ENCODE data around the gene PBX1.

PBX1 gene

DNA sequence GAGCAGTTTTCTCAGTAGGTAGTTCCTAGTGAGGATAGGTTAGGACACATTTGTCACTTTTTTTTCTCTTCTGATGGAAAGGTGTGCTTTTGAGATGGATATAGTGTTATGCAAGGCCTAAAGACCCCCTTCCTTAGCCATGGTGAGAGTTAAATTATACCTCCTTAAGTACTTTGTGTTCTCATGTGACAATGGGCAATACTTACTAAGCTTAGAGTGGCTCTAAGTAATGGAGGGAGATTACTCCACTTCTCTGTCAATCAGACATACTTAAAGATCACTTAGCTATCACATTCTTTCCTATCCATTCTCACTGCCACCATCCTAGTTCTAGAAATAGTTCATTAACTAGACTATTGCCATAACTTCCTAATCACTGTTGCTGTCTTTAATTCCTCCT lies 265.6 kb downstream of the PBX1 start:
- no peak for TF ChIP-seq TAF1 (IDR thresholded peaks at IDR 0.05; ENCODE audit: low read depth, low read length)
- TF ChIP-seq POU2F2 (IDR thresholded peaks at IDR 0.05; ENCODE audit: low read depth, low read length) = no peak
- no peak for TF ChIP-seq POLR2A (IDR thresholded peaks at IDR 0.05; ENCODE audit: low read depth, low read length)
- TF ChIP-seq PAX5 (IDR thresholded peaks at IDR 0.05; ENCODE audit: insufficient read depth, low read length, severe bottlenecking) = no peak
- no peak for TF ChIP-seq SPI1 (IDR thresholded peaks at IDR 0.05; ENCODE audit: low read depth, low read length)
- TF ChIP-seq POLR2AphosphoS5 (IDR thresholded peaks at IDR 0.05; ENCODE audit: low read depth, low read length) = no peak
- DNase-seq (ENCODE audit: insufficient read length, low spot score) (no peak), FAIRE-seq (no peak)

DNA sequence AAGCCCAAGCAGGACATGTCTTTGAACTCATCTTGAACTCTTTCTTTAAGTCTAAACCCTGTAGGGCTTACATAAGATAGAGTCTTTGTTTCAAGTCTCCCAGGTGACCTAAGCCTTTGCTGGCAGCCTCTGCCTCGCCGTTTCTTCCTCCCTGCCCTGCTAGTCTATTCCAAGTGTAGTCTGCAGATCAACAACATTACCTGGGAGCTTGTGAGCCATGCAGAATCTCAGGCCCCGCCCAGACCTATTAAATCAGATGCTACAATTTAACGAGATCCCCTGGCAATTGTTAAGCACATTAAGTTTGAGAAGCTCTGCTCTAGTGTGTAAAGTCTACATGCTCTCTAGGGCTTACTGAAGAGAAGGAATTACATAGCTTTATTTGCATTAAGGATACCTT lies 271.6 kb downstream of the PBX1 start:
- FAIRE-seq (no peak), DNase-seq (ENCODE audit: insufficient read length, low spot score) (no peak)
- TF ChIP-seq PAX5 (IDR thresholded peaks at IDR 0.05; ENCODE audit: insufficient read depth, low read length, severe bottlenecking) = no peak

DNA sequence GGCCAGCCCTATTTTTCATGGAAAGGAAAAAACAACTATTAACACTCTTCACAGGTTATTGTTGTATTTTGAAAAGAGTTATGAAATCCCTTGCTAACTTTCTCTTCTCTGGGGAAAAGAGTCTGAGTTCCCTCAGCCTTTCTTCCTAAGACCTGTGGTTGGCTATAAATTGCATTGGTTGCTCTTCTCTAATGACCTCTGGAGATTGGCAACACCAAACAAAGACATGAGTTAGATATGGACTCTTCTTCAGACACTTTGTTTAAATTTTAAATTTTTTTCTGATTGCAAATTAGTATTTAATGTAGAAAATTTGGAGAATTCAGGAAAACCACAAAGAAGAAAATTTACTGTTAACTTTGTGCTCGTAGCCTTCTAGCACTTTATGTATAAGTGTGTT lies 275.7 kb downstream of the PBX1 start:
- FAIRE-seq = no peak
- TF ChIP-seq TAF1 (IDR thresholded peaks at IDR 0.05; ENCODE audit: low read depth, low read length) (no peak), POLR2A (IDR thresholded peaks at IDR 0.05; ENCODE audit: low read depth, low read length) (no peak), POU2F2 (IDR thresholded peaks at IDR 0.05; ENCODE audit: low read depth, low read length) (no peak), SPI1 (IDR thresholded peaks at IDR 0.05; ENCODE audit: low read depth, low read length) (no peak), POLR2AphosphoS5 (IDR thresholded peaks at IDR 0.05; ENCODE audit: low read depth, low read length) (no peak), PAX5 (IDR thresholded peaks at IDR 0.05; ENCODE audit: insufficient read depth, low read length, severe bottlenecking) (no peak)
- no peak for DNase-seq (ENCODE audit: insufficient read length, low spot score)

DNA sequence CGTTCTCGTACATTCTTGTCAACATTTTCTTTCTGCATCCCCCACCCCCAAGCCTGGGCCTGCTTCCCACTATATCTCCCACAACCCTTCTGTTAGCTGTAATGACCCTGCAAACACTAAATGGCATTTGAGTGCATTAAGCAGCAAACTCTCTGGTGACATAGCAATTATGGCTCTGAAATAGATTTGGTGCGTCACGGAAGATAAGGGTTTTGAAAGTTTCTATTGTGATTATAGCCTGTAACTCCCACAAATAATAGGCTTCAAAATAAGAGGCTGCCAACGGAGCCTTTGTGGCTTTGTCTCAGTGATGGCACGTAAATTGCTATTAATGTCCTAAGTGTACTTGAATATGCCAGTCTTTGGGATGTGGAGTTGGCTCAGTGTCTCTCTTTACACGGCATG lies 277.6 kb downstream of the PBX1 start:
- no peak for FAIRE-seq
- TF ChIP-seq POLR2A (IDR thresholded peaks at IDR 0.05; ENCODE audit: low read depth, low read length) (no peak), PAX5 (IDR thresholded peaks at IDR 0.05; ENCODE audit: insufficient read depth, low read length, severe bottlenecking) (no peak), POU2F2 (IDR thresholded peaks at IDR 0.05; ENCODE audit: low read depth, low read length) (no peak), TAF1 (IDR thresholded peaks at IDR 0.05; ENCODE audit: low read depth, low read length) (no peak), POLR2AphosphoS5 (IDR thresholded peaks at IDR 0.05; ENCODE audit: low read depth, low read length) (no peak), SPI1 (IDR thresholded peaks at IDR 0.05; ENCODE audit: low read depth, low read length) (no peak)
- DNase-seq (ENCODE audit: insufficient read length, low spot score) = no peak

DNA sequence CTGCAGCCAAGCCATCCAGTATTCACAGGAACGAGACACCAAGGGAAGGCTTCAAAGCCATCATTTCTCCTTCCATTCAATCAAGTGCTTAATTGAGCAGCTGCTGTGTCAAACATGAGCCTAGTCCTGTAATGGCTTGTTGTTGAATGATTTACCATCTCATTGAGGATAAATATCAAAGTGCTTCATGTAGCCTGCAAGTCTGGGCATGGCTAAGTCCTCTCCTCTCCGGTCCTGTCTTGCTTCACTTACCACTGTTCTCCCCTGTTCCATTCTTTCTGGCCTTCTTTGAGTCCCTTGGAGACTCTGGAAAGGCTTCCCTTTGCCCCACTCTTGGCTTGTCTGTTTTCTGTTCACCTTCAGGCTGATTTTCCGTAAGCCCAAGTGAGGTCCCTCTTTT lies 279.8 kb downstream of the PBX1 start:
- no peak for DNase-seq (ENCODE audit: insufficient read length, low spot score)
- FAIRE-seq = no peak
- TF ChIP-seq POLR2AphosphoS5 (IDR thresholded peaks at IDR 0.05; ENCODE audit: low read depth, low read length) = no peak

DNA sequence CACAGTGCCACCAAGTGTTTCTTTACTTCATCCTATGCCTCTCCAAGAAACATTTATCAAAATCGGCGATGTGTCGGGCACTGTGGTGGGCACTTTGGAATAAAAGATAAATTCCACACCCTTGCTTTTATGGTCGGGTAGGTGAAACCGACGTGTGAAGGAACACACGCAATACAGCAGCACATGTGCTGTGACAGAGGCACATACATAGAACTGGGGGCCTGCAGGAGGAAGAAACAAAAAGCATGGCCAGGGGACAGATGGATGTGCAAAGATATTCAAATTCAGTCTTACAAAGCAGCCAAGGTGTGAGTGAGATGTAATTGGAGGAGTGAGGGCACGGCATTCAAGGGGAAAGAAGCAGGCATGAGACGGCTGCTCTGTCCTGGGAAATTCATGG lies 282.0 kb downstream of the PBX1 start:
- no peak for FAIRE-seq
- no peak for DNase-seq (ENCODE audit: insufficient read length, low spot score)
- TF ChIP-seq PAX5 (IDR thresholded peaks at IDR 0.05; ENCODE audit: insufficient read depth, low read length, severe bottlenecking) = no peak
- no peak for TF ChIP-seq POLR2A (IDR thresholded peaks at IDR 0.05; ENCODE audit: low read depth, low read length)
- TF ChIP-seq POLR2AphosphoS5 (IDR thresholded peaks at IDR 0.05; ENCODE audit: low read depth, low read length) = no peak
- no peak for TF ChIP-seq TAF1 (IDR thresholded peaks at IDR 0.05; ENCODE audit: low read depth, low read length)
- TF ChIP-seq SPI1 (IDR thresholded peaks at IDR 0.05; ENCODE audit: low read depth, low read length) = no peak
- no peak for TF ChIP-seq POU2F2 (IDR thresholded peaks at IDR 0.05; ENCODE audit: low read depth, low read length)

DNA sequence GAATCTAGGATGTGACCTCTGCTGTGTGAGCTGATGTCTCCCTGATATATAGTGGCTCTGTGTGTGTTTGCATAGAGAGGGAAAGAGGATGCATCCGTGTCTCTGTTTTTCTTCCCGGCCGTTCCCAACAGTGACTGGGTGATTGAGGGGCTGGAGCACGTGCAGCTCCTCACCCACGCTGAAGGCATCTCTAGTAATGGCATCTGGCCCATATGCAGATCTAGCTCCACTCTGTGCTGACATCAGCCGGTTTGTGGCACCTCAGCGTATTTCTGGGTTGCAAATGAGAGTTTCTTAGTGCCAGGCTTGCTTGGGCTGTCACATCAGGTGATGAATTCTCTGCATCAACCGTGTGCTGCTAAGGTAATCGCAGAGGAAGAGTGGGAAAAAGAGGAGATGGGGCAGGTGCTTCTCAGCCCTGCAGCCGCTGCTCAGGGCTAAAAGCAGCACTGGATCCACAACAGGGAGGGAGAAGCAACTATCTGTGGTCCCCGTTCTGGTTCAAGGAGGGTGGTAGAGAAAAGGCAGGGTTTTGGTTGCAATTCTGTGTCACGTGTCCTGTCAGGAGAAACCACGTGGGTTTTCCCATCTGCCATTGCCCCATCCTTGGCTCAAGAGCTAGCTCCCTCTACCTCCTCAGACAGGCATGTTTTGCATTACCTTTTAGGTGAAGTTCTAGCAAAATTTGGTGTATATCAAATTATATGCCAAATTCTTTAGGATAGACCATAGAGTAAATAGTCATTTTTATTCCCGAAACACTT lies 282.9 kb downstream of the PBX1 start:
- TF ChIP-seq TAF1 (IDR thresholded peaks at IDR 0.05; ENCODE audit: low read depth, low read length) (no peak), POLR2A (IDR thresholded peaks at IDR 0.05; ENCODE audit: low read depth, low read length) (no peak), POU2F2 (IDR thresholded peaks at IDR 0.05; ENCODE audit: low read depth, low read length) (no peak), PAX5 (IDR thresholded peaks at IDR 0.05; ENCODE audit: insufficient read depth, low read length, severe bottlenecking) (no peak), POLR2AphosphoS5 (IDR thresholded peaks at IDR 0.05; ENCODE audit: low read depth, low read length) (no peak), SPI1 (IDR thresholded peaks at IDR 0.05; ENCODE audit: low read depth, low read length) (no peak)
- FAIRE-seq (no peak), DNase-seq (ENCODE audit: insufficient read length, low spot score) (no peak)

DNA sequence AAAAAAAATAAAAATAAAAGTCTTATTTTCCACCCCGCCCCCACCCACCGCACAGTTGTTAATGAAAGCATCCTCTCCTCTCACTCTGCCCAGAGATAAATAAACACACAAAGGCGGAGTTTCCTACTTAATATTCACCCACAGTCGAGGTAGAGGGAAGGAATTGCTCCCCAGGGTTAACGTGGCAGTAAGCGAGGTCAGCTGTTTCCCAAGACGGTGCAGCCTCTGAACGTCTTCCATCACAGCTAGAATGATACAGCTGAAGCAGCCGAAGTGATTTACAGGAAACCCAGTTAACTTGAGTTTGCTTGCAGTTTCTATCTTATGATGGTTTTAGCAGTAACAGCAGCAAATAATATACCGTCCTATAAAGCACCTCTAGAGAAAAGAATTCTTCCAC lies 283.9 kb downstream of the PBX1 start:
- no peak for DNase-seq (ENCODE audit: insufficient read length, low spot score)
- TF ChIP-seq SPI1 (IDR thresholded peaks at IDR 0.05; ENCODE audit: low read depth, low read length) (no peak), TAF1 (IDR thresholded peaks at IDR 0.05; ENCODE audit: low read depth, low read length) (no peak), POU2F2 (IDR thresholded peaks at IDR 0.05; ENCODE audit: low read depth, low read length) (no peak), PAX5 (IDR thresholded peaks at IDR 0.05; ENCODE audit: insufficient read depth, low read length, severe bottlenecking) (no peak), POLR2A (IDR thresholded peaks at IDR 0.05; ENCODE audit: low read depth, low read length) (no peak), POLR2AphosphoS5 (IDR thresholded peaks at IDR 0.05; ENCODE audit: low read depth, low read length) (no peak)
- no peak for FAIRE-seq

DNA sequence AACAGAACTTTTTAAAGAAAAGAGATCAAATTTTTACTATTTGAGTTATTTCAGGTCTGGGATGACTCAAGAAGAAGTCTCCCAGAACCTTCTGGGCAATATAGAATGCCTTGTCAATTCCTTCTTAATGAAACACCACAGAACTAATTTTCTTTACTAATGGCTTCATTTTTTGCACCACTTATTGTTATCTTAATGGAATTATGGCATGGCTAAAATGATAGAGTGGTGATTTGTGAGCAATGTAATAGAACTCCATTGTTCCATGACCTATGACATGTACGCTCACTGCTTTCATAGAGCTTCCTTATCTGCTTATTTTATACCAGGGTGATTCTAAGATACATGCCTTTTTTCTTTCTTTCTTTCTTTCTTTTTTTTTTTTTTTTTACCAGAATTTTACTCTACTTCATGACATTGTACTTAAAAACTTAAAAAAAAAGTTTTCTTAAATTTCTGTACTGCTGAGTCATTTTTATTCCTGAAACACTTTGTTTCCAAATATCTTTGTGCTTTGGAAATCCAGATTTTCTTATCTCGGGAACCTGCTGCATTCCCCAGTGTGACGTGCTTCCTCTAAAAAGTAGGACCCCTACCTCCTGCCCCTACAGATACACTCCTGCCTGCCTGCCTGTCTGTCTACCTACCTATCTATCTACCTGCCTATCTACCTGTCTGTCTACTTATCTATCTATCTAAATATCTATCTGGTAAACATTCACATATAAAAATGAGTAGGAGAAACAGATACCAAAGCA lies 284.9 kb downstream of the PBX1 start:
- DNase-seq (ENCODE audit: insufficient read length, low spot score) (no peak), FAIRE-seq (no peak)
- no peak for TF ChIP-seq POU2F2 (IDR thresholded peaks at IDR 0.05; ENCODE audit: low read depth, low read length)
- no peak for TF ChIP-seq SPI1 (IDR thresholded peaks at IDR 0.05; ENCODE audit: low read depth, low read length)
- no peak for TF ChIP-seq PAX5 (IDR thresholded peaks at IDR 0.05; ENCODE audit: insufficient read depth, low read length, severe bottlenecking)
- no peak for TF ChIP-seq POLR2AphosphoS5 (IDR thresholded peaks at IDR 0.05; ENCODE audit: low read depth, low read length)
- no peak for TF ChIP-seq TAF1 (IDR thresholded peaks at IDR 0.05; ENCODE audit: low read depth, low read length)
- TF ChIP-seq POLR2A (IDR thresholded peaks at IDR 0.05; ENCODE audit: low read depth, low read length) = no peak

Measured in GM12891 (cell line).